Upper lobe of right lung (tissue), 1 donor: ENCODE data around the gene MAU2. TPM values are rescaled to one million over a fixed set of nuclear protein-coding genes. Genes with fewer than 3 reads are reported as not detected.

Experiments used
- ATAC-seq: fragments of 200-7000 bp; cut with Tn5 transposase; one replicate; pipeline ENCODE4 v1.9.1; 2020; ENCODE audit warnings: mild to moderate bottlenecking, moderate library complexity
- DNase-seq: peaks from one replicate; pipeline ENCODE4 v3.0.0-alpha.2; 2020
- H3K27ac ChIP-seq: fragments of 200-600 bp; one replicate; pipeline ENCODE4 v1.8.0; 2022
- H3K27me3 ChIP-seq: fragments of 200-600 bp; one replicate; pipeline ENCODE4 v1.8.0; 2022; ENCODE audit warnings: mild to moderate bottlenecking
- H3K36me3 ChIP-seq: fragments of 200-600 bp; one replicate; pipeline ENCODE4 v1.8.0; 2022
- H3K4me1 ChIP-seq: fragments of 200-600 bp; one replicate; pipeline ENCODE4 v1.8.0; 2022
- H3K4me3 ChIP-seq: fragments of 200-600 bp; one replicate; pipeline ENCODE4 v1.8.0; 2022; ENCODE audit warnings: mild to moderate bottlenecking
- H3K9me3 ChIP-seq: fragments of 200-600 bp; one replicate; pipeline ENCODE4 v1.8.0; 2022
- CTCF ChIP-seq: fragments of 200-600 bp; IDR thresholded peaks from one replicate; pipeline ENCODE4 v1.8.0; 2022; ENCODE audit warnings: antibody characterized with exemption
- intact Hi-C: fragments of 100-400 bp; cut with DNase I; formaldehyde crosslinking; loops from one replicate; pipeline ENCODE4 v1.11.0; 2022
- total RNA-seq: library from RNA; stranded (reverse); fragmentation: NEBNext Ultra II Directional; extraction: Animal tissue kit (Norgen Biotek cat#: 25700); gene quantifications from one replicate; pipeline ENCODE4 v1.2.1, GENCODE V29; 2021
- donor health status: DM: no; HTN: yes; CAD: no; lungs with severe emphysema.

Gene MAU2
- total RNA-seq, 1 donor from 2014 or later: 60.5 TPM

DNA sequence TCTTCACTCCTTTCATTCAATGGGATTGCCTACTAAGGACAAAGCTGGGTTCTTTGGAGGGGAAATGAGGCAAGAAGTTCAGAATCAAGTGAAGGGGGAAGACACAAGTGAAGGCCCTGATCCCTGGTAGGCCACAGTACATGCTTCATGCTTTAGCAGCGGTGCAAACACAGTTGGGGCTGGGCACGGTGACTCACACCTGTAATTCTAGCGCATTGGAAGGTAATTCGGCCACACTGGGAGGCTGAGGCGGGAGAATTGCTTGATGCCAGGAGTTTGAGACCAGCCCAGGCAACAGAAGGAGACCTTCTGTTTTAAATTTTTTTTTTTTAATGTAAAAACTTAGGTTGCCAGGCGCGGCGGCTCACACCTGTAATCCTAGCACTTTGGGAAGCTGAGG, 61.5 kb downstream of the MAU2 start:
- no peak for TF ChIP-seq CTCF
- H3K9me3 ChIP-seq: no peaks in the 10 kb centered on the region
- intact Hi-C loops: no loop called here
- no peaks in the 10 kb centered on the region for H3K27me3 ChIP-seq
- no peak overlapping the region for H3K27ac ChIP-seq
- DNase-seq (no peak), ATAC-seq (no peak)
- no peak overlapping the region for H3K4me3 ChIP-seq
- H3K36me3 ChIP-seq: no peaks in the 10 kb centered on the region
- H3K4me1 ChIP-seq: peaks cover 36% of the 10 kb centered on the region

GRCh38 chr19:19384486-19384885, 63.9 kb downstream of the MAU2 start:
- no peak for DNase-seq
- Histone ChIP-seq H3K36me3 (no peaks in the 10 kb centered on the region), H3K4me3 (peak overlapping the region; percentile 85), H3K4me1 (peaks cover 46% of the 10 kb centered on the region), H3K9me3 (no peaks in the 10 kb centered on the region), H3K27ac (peak overlapping the region; percentile 92), H3K27me3 (no peaks in the 10 kb centered on the region)
- intact Hi-C loops: no loop called here
- no peak for ATAC-seq
- TF ChIP-seq CTCF: no peak

GRCh38 chr19:19385131-19385895, 64.7 kb downstream of the MAU2 start:
- peak overlapping the region; percentile 92 for H3K27ac ChIP-seq
- H3K4me3 ChIP-seq: peak overlapping the region; percentile 85
- peak; percentile 26 for TF ChIP-seq CTCF
- intact Hi-C loops: no loop called here
- peaks cover 54% of the 10 kb centered on the region for H3K4me1 ChIP-seq
- no peaks in the 10 kb centered on the region for H3K36me3 ChIP-seq
- DNase-seq (peak; percentile 99), ATAC-seq (peak; percentile 96)
- no peaks in the 10 kb centered on the region for H3K9me3 ChIP-seq
- H3K27me3 ChIP-seq: no peaks in the 10 kb centered on the region

- Histone ChIP-seq H3K27ac (peak overlapping the region; percentile 92), H3K36me3 (no peaks in the 10 kb centered on the region), H3K4me3 (peak overlapping the region; percentile 85), H3K9me3 (no peaks in the 10 kb centered on the region), H3K4me1 (peaks cover 55% of the 10 kb centered on the region), H3K27me3 (no peaks in the 10 kb centered on the region)
- intact Hi-C loops: no loop called here
- TF ChIP-seq CTCF: no peak
- DNase-seq: no peak
- ATAC-seq: no peak
Observed at GRCh38 chr19:19385896-19386869, 65.6 kb downstream of the MAU2 start.

DNA sequence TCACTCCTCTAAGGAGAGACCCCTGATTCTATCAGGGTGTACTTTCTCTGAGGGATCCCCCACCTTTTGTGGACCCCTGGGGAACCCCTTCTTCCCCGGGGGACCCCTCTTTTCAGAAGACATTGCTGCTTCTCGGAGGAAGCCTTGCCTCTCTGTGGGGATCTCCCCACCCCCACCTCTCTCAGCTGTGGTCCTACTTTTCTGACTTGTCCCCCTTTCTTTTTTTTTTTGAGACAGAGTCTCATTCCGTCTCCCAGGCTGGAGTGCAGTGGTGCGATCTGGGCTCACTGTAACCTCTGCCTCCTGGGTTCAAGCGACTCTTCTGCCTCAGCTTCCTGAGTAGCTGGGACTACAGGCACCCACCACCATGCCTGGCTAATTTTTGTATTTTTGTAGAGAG, 66.5 kb downstream of the MAU2 start:
- intact Hi-C loops: no loop called here
- Histone ChIP-seq H3K4me3 (peak overlapping the region; percentile 85), H3K27ac (peak overlapping the region; percentile 92), H3K27me3 (no peaks in the 10 kb centered on the region), H3K9me3 (no peaks in the 10 kb centered on the region), H3K36me3 (no peaks in the 10 kb centered on the region), H3K4me1 (peaks cover 58% of the 10 kb centered on the region)
- no peak for TF ChIP-seq CTCF
- ATAC-seq: no peak
- no peak for DNase-seq
